Ovary (tissue), 3 donors: ENCODE data around the gene NCR3LG1.

Experiments
- POLR2A ChIP-seq: fragments of 450-650 bp; IDR thresholded peaks from one replicate; pipeline ENCODE4 v1.6.1; 2017; ENCODE audit warnings: antibody characterized with exemption, mild to moderate bottlenecking, moderate library complexity
- TF ChIP-seq, protein P1 (sequence below), 3 donors: fragments of 450-650 bp in 2 of 3; fragments of 200-600 bp in 1 of 3; IDR thresholded peaks; one replicate each; pipeline versions ENCODE4 v1.5.1 to v1.8.0; 2016 to 2022; ENCODE audit warnings: antibody characterized with exemption in 3 of 3, mild to moderate bottlenecking in 1 of 3
- donor health status: DM: no; HTN: no; CAD: no.

DNA sequence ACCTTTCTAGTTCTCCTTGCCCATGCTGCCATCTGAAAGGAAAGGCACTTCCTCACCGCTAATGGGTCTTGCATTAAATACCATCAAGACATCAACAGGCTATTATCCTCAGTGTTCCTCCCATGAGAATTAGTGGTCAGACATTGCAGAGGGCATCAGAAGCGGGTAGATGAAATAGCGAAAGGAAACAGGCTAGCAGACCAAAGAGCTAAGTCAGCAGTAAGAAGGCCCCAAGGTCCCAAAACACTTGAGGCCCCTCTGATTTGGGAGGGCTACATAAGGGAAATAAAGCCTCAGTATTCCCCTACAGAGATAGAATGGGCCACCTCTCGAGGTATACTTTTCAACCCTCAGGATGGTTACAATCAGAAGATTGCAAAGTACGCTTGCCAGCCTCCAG is 23.9 kb downstream of the NCR3LG1 start:
- TF ChIP-seq, protein P1, sequence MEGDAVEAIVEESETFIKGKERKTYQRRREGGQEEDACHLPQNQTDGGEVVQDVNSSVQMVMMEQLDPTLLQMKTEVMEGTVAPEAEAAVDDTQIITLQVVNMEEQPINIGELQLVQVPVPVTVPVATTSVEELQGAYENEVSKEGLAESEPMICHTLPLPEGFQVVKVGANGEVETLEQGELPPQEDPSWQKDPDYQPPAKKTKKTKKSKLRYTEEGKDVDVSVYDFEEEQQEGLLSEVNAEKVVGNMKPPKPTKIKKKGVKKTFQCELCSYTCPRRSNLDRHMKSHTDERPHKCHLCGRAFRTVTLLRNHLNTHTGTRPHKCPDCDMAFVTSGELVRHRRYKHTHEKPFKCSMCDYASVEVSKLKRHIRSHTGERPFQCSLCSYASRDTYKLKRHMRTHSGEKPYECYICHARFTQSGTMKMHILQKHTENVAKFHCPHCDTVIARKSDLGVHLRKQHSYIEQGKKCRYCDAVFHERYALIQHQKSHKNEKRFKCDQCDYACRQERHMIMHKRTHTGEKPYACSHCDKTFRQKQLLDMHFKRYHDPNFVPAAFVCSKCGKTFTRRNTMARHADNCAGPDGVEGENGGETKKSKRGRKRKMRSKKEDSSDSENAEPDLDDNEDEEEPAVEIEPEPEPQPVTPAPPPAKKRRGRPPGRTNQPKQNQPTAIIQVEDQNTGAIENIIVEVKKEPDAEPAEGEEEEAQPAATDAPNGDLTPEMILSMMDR (IDR thresholded peaks at IDR 0.05): no peak
- no peak for TF ChIP-seq POLR2A
